ENCODE measurements around the gene METTL16.
A peak's percentile ranks its signal among the peaks of the same experiment; 100 is the strongest.
"Not testable (repeated sequence)": the region's sequence is repeated elsewhere in the genome, so short reads cannot be mapped to it uniquely, and the experiment has no call there.

Gene METTL16

GRCh38 chr17:2503627-2504026 is 8.1 kb downstream of the METTL16 start:
- TF ChIP-seq ZNF8 (CRISPR knock-in tag; IDR thresholded peaks at IDR 0.05) (peak; percentile 99), ZFP3 (CRISPR knock-in tag; IDR thresholded peaks at IDR 0.05) (no peak)
- no peak for ATAC-seq

- TF ChIP-seq POU6F1 (CRISPR knock-in tag; IDR thresholded peaks at IDR 0.05; ENCODE audit: borderline replicate concordance, low read depth) (no peak), ZNF8 (CRISPR knock-in tag; IDR thresholded peaks at IDR 0.05) (peak; percentile 97)
- ATAC-seq, result no peak
Measured at GRCh38 chr17:2502871-2503580, 8.7 kb downstream of the METTL16 start.

- TF ChIP-seq ISL1 (CRISPR knock-in tag; IDR thresholded peaks at IDR 0.05), result no peak
- TF ChIP-seq BACH2 (CRISPR knock-in tag; IDR thresholded peaks at IDR 0.05; ENCODE audit: borderline replicate concordance), result no peak
- TF ChIP-seq ESRRG (CRISPR knock-in tag; IDR thresholded peaks at IDR 0.05), result no peak
- ATAC-seq, result no peak
Measured at GRCh38 chr17:2500446-2500845, 11.2 kb downstream of the METTL16 start.

- ATAC-seq, result not testable (repeated sequence)
Measured at GRCh38 chr17:2489286-2489685, 22.4 kb downstream of the METTL16 start.

- TF ChIP-seq TCF4 (CRISPR knock-in tag; IDR thresholded peaks at IDR 0.05; ENCODE audit: borderline replicate concordance) (no peak), ZFP30 (CRISPR knock-in tag; IDR thresholded peaks at IDR 0.05) (no peak), PATZ1 (CRISPR knock-in tag; IDR thresholded peaks at IDR 0.05; ENCODE audit: borderline replicate concordance) (no peak), CSDC2 (CRISPR knock-in tag; IDR thresholded peaks at IDR 0.05) (no peak)
- no peak for ATAC-seq
Measured at GRCh38 chr17:2487306-2487705, 24.4 kb downstream of the METTL16 start.

- ATAC-seq, result not testable (repeated sequence)
Measured at GRCh38 chr17:2486709-2487108, 25.0 kb downstream of the METTL16 start.

- no peak for ATAC-seq
- TF ChIP-seq BACH2 (CRISPR knock-in tag; IDR thresholded peaks at IDR 0.05; ENCODE audit: borderline replicate concordance), result no peak
- TF ChIP-seq ZNF565 (CRISPR knock-in tag; conservative IDR thresholded peaks at IDR 0.05; ENCODE audit: low read depth), result no peak
- no peak for TF ChIP-seq OSR1 (CRISPR knock-in tag; IDR thresholded peaks at IDR 0.05)
- no peak for TF ChIP-seq TCF4 (CRISPR knock-in tag; IDR thresholded peaks at IDR 0.05; ENCODE audit: borderline replicate concordance)
- no peak for TF ChIP-seq TOX (CRISPR knock-in tag; IDR thresholded peaks at IDR 0.05; ENCODE audit: borderline replicate concordance)
- no peak for TF ChIP-seq ZC3H10 (CRISPR knock-in tag; IDR thresholded peaks at IDR 0.05)
- TF ChIP-seq PPARA (CRISPR knock-in tag; IDR thresholded peaks at IDR 0.05; ENCODE audit: borderline replicate concordance), result no peak
- TF ChIP-seq CSRNP3 (CRISPR knock-in tag; IDR thresholded peaks at IDR 0.05), result no peak
Measured at GRCh38 chr17:2485970-2486369, 25.7 kb downstream of the METTL16 start.

GRCh38 chr17:2485543-2485942 is 26.1 kb downstream of the METTL16 start:
- ATAC-seq, result no peak
- no peak for TF ChIP-seq BACH2 (CRISPR knock-in tag; IDR thresholded peaks at IDR 0.05; ENCODE audit: borderline replicate concordance)
- TF ChIP-seq SNAI2 (CRISPR knock-in tag; IDR thresholded peaks at IDR 0.05), result no peak
- TF ChIP-seq ZFP3 (CRISPR knock-in tag; IDR thresholded peaks at IDR 0.05), result no peak
- TF ChIP-seq CSRNP3 (CRISPR knock-in tag; IDR thresholded peaks at IDR 0.05), result no peak
- no peak for TF ChIP-seq ZFP30 (CRISPR knock-in tag; IDR thresholded peaks at IDR 0.05)
- TF ChIP-seq ARNTL (CRISPR knock-in tag; IDR thresholded peaks at IDR 0.05; ENCODE audit: borderline replicate concordance, low read depth), result no peak
- no peak for TF ChIP-seq ZNF70 (CRISPR knock-in tag; IDR thresholded peaks at IDR 0.05)
- no peak for TF ChIP-seq ZC3H10 (CRISPR knock-in tag; IDR thresholded peaks at IDR 0.05)
- no peak for TF ChIP-seq TOX (CRISPR knock-in tag; IDR thresholded peaks at IDR 0.05; ENCODE audit: borderline replicate concordance)
- no peak for TF ChIP-seq ZNF565 (CRISPR knock-in tag; conservative IDR thresholded peaks at IDR 0.05; ENCODE audit: low read depth)
- TF ChIP-seq PPARA (CRISPR knock-in tag; IDR thresholded peaks at IDR 0.05; ENCODE audit: borderline replicate concordance), result no peak
- no peak for TF ChIP-seq CREB5 (CRISPR knock-in tag; IDR thresholded peaks at IDR 0.05; ENCODE audit: low read depth)
- no peak for TF ChIP-seq ISL1 (CRISPR knock-in tag; IDR thresholded peaks at IDR 0.05)
- no peak for TF ChIP-seq ESRRG (CRISPR knock-in tag; IDR thresholded peaks at IDR 0.05)
- no peak for TF ChIP-seq TCF4 (CRISPR knock-in tag; IDR thresholded peaks at IDR 0.05; ENCODE audit: borderline replicate concordance)
